Fibroblast of skin of back (primary cell): Measurements from ENCODE around the gene KEAP1. TPM values are rescaled to one million over a fixed set of nuclear protein-coding genes. Genes with fewer than 3 reads are reported as not detected.
"Not testable (repeated sequence)": the region's sequence is repeated elsewhere in the genome, so short reads cannot be mapped to it uniquely, and the experiment has no call there.

Experiments used
- DNase-seq: peaks from one replicate; pipeline ENCODE4 v3.0.0-alpha.2; 2013
- polyA plus RNA-seq, 2 experiments: library from polyadenylated mRNA; unstranded; fragments of 120-200 nt; gene quantifications; one replicate each; pipeline ENCODE4 v1.2.1, GENCODE V29; 2013; ENCODE audit not compliant: insufficient read length in 2 of 2

KEAP1 gene
- 69.3 TPM for polyA plus RNA-seq (2013, experiment 1 of 2; ENCODE audit: insufficient read length)
- polyA plus RNA-seq (2013, experiment 2 of 2; ENCODE audit: insufficient read length): 58.4 TPM

- DNase-seq: peak; percentile 34
Observed at GRCh38 chr19:10503002-10503789, at the start of gene KEAP1. TSS of gene KEAP1 (minus strand) at chr19:10503356. CDS start at chr19:10500033, 3,323 bp downstream.

- DNase-seq: no peak
Observed at GRCh38 chr19:10552510-10553053, 49.4 kb upstream of the KEAP1 start.

- DNase-seq: peak; percentile 36
Observed at GRCh38 chr19:10551698-10552301, 48.6 kb upstream of the KEAP1 start.

- not testable (repeated sequence) for DNase-seq
Observed at GRCh38 chr19:10551006-10551405, 47.9 kb upstream of the KEAP1 start.

DNA sequence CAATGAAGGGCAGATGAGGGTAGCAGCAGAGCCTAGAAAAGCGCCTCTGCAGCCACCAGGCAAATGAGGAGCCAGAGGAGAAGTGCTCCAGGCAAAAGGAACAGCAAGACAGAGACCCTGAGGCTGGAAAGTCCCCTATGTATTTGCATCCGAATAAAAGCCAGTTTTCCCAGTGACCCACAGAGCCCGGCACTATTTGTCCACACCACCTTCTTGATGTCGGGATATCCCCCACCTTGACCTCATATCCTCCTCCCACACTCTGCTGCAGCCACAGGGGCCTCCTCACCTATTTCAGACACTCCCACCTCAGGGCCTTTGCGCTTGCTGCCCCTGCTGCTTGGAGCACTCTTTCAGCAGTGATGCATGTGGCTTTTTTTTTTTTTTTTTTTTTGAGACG, 47.2 kb upstream of the KEAP1 start:
- DNase-seq: no peak

DNA sequence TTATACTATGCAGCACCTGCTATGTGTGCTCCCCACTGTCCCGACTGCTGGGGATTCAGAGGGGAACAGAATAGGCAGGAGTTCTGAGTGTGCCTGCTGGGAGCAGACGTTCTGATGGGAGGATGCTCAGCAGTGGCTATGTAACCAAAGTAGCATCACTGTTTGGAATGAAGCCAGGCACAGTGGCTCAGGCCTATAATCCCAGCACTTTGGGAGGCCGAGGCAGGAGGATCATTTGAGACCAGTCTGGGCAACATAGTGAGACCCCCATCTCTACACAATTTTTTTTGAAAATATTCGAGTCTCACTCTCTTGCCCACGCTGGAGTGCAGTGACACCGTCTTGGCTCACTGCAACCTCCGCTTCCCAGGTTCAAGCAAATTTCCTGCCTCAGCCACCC, 46.6 kb upstream of the KEAP1 start:
- DNase-seq: no peak

DNA sequence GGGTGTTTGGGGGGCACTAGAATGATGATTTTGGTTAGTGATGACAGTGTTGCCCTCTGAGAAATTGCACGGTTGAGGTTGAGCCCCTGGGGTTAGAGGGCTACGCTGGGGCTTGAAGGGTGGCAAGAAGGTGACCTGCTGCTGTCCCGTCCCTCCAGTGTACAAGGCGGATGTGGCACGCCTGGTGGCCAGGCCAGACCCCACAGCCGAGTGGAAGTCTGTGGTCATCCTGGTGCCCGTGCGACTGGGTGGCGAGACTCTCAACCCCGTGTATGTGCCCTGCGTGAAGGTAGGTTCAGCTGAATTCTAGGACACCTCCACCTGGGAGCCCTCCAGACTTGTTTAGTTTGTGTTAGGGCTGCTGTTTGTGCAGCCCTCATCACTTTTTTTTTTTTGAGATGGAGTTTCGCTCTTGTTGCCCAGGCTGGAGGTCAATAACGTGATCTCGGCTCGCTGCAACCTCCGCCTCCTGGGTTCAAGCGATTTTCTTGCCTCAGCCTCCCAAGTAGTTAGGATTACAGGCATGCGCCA, 45.7 kb upstream of the KEAP1 start:
- no peak for DNase-seq

DNA sequence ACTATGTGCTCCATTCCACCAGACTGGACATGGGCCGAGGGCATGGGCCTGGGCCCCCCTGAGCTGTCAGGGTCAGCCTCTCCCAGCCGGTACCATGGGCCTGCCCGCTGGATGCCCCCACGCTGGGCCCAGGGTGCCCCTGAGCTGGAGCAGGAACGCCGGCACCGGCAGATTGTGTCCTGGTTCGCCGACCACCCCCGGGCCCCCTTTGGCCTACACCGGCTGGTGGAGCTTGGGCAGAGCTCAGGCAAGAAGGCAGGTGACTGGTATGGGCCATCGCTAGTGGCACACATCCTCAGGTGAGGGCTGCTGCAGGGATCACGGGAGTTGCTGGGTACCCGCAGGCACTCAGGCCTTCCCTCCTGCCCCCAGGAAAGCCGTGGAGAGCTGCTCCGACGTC, 43.7 kb upstream of the KEAP1 start:
- no peak for DNase-seq

DNA sequence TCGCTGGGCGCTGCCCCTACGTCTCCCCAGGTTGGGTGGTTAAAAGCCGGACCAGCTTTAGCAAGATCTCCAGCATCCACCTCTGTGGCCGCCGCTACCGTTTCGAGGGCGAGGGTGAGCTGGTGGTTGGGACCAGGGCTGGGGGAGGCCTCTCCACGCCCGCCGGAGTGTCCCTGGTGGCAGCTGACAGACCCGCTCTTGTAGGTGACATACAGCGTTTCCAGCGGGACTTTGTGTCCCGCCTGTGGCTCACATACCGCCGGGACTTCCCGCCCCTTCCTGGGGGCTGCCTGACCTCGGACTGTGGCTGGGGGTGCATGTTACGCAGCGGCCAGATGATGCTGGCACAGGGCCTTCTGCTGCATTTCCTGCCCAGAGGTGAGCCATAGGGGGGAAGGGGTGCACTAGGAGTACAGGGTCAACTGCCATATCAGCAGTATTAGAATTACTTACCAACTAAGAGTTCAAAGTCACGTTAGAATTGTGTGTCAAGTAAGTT, 41.6 kb upstream of the KEAP1 start:
- no peak for DNase-seq

- no peak for DNase-seq
Observed at GRCh38 chr19:10544242-10544752, 41.1 kb upstream of the KEAP1 start.

GRCh38 chr19:10543420-10544241, 40.5 kb upstream of the KEAP1 start, which contains the start of gene ATG4D:
TSS of gene ATG4D (plus strand) at chr19:10543904. CDS start at chr19:10544091, 187 bp downstream.
- peak; percentile 69 for DNase-seq

DNA sequence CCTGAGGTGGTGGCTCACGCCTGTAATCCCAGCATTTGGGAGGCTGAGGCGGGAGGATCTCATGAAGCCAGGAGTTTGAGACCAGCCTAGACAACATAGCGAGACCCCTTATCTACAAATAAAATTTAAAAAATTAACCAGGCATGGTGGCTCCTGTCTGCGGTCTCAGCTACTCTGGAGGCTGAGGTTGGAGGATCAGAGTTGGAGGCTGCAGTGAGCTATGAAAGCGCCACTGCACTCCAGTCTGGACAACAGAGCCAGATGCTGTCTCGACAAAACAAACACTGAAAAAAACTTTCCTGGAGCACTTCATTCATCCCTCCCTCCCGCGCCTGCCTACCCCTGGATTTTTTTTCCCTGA, 39.9 kb upstream of the KEAP1 start:
- DNase-seq: no peak

- not testable (repeated sequence) for DNase-seq
Observed at GRCh38 chr19:10539016-10539415, 35.9 kb upstream of the KEAP1 start.

DNA sequence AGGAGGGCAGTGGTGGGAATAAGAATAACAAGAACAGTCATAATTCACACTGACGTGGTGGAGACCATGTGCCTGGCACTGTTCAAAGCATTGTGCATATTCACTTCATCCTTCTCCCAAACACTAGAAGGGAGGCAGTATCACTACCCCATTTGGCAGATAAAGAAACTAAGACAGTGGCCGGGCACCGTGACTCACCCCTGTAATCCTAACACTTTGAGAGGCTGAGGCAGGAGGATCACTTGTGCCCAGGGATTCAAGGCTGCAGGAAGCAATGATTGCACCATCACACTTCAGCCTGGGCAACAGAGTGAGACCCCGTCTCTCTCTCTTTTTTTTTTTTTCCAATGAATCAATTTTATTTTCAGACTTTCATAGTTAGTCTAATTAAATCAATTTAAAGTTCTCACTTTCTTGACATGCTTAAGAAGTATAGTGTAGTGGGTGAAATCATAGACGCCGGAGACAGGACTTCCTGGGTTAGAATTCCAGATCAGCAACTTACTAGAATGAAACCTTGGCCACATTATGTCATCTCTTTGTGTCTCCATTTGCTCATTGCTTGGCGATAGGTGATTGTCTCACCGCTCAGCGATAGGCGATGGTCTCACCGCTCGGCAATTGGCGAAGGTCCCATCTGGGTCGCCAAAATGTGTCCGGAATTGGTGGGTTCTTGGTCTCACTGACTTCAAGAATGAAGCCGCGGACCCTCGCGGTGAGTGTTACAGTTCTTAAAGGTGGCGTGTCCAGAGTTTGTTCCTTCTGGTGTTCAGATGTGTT, 35.2 kb upstream of the KEAP1 start:
- no peak for DNase-seq

DNA sequence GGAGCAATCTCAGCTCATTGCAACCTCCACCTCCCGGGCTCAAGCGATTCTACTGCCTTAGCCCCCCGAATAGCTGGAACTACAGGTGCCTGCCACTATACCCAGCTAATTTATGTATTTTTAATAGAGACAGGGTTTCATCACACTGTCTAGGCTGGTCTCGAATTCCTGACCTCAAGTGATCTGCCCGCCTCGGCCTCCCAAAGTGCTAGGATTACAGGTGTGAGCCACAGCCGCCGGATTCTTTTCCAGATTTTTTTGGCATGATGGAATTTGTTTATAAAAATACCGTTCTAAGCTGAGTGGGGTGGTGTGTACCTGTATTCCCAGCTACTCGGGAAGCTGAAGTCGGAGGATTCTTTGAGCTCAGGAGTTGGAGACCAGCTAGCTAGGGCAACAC, 34.5 kb upstream of the KEAP1 start:
- no peak for DNase-seq

GRCh38 chr19:10535613-10536012, 32.5 kb upstream of the KEAP1 start:
- no peak for DNase-seq

DNA sequence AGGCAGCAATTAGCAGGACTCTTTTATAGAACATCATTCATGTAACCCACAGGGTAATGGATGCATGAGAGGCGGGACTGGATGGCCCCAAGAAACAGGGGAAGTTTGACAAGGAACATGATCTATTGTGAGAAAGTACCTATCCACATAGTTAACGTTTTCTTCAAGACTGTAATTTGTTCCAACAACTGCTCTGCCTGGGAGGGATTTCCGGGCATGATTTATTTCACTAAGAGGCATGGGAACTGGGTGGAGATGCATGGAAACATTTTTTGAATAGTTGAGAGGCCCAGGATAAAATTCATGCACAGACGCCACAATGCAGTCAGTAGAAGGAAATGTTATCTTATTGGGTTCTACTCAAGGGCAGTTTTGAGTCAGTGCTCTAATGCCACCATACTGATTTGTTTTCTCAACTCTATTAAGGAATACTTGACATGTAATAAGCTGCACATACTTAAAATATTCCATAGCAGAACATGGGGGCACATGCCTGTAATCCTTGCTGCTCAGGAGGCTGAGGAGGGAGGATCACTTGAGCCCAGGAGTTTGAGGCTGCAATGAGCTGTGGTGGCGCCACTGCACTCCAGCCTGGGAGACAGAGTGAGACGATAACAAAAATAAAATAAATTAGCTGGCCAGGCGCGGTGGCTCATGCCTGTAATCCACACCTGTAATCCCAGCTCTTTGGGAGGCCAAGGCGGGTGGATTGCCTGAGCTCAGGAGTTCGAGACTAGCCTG, 30.7 kb upstream of the KEAP1 start:
- peak; percentile 96 for DNase-seq

- no peak for DNase-seq
Observed at GRCh38 chr19:10532457-10532856, 29.3 kb upstream of the KEAP1 start.

DNA sequence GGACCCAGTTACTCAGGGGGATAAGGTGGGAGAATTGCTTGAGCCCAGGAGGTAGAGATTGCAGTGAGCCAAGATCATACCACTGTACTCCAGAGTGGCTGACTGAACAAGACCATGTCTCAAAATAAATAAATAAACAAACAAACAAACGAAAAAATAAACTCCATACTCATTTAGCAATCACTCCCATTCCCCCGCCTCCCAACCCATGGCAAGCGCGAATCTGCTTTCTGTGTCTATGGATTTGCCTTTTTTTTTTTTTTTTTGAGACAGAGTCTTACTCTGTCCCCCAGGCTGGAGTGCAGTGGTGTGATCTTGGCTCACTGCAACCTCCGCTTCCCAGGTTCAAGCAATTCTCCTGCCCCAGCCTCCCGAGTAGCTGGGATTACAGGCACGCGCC, 23.7 kb upstream of the KEAP1 start:
- DNase-seq: not testable (repeated sequence)

DNA sequence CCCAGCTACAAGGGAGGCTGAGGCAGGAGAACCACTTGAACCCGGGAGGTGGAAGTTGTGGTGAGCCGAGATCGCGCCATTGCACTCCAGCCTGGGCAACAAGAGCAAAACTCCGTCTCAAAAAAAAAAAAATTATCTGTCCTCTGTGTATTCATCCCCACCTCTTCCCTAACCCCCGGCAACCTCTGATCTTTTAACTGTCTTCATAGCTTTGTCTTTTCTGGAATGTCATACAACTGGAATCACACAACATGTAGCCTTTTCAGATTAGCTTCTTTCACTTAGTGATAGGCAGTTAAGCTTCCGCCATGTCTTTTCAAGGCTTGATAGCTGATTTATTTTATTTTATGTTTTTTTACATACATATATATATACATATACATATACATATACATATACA, 22.5 kb upstream of the KEAP1 start:
- DNase-seq: no peak
